Activated CD4-positive, alpha-beta T cell treated with anti-CD3 and anti-CD28 coated beads, Interleukin-2, Interleukin-6, amounts not matched to agents 100 ng/mL and 50 ng/mL, durations not matched to agents 16 hours and 8 hours (primary cell): ENCODE results near the gene MGAT5.

Source experiments
- DNase-seq: peaks from one replicate; pipeline ENCODE4 v3.0.0-alpha.2; 2020

Gene MGAT5

DNA sequence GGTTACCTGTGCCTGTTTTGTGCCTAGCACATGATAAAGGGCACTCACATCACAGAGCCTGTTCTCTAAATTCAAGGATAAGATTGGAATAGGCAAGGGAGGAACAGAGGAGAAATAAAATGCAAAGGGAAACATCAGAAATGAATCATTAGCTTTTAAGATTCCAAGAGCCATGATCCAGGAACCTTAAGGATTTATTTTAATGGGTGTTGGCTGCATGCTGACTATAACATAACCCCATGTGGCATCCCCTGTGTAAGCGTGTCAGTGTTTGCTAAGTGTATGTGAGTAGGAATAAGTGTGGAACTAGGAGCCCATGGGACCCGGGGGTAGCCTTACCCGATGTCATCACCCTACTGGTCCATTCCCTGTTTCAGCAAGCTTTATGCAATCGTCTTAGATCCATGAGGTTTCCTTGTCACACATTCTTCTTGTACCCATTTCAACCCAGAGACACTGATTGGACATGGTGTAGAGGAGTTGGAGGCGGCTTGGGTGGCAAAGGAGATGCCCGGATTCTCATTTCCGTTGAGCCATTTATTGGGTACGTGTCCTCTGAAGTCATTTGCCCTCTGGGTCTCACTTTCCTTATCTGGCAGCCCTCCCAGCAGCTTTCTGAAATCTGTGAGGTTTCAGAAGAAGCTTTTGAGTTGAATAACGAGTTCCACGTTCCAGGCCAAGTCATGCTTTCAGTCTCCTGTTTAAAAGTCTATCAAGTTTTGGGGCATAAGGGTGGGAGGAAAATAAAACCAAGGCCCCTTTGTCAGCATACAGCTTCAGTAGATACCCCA lies 117.0 kb downstream of the MGAT5 start:
- DNase-seq, result no peak

DNA sequence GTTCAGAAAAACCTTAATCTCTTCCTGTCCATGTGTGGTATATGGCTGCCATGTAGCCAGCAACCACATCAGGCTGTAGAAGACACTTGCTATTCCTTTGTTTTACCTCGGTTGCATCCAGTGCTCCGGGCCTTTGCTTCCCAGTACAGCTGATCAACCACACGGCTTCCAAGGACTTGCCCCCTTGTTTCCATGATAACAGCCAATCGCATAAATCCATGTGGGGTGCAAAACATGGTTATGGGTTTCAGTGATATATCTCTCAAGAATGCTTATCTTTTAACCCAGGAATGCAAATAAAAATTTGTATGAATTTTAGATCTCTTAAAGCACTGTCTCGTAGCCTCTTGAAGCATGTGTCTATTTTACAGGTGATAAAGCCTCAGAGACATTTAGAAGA lies 118.3 kb downstream of the MGAT5 start:
- DNase-seq, result no peak

DNA sequence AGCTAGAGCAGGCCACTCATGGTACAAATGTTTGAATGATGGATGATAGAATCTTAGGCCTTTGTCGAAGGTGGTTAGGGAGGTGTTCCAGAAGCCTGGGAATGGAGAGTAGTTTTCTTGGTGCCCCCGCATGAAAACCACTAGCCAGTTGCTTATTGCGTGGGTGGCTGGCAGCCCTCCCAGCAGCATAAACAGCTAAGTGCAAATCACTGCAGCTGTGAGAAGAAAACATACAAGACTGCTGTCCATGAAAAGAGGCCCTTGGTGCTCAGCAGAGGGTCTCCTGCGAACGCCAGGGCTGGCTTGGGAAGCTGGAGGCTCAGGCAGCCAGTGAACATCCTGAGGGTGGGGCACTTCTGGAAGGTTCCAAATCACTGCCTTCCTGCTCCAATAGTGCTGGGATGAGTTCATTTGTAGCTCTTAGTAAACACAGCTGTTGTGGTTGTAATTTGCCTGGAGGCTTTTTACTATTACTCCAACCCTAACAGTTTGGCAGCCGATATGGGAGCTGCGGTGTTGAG lies 118.8 kb downstream of the MGAT5 start:
- DNase-seq, result no peak

DNA sequence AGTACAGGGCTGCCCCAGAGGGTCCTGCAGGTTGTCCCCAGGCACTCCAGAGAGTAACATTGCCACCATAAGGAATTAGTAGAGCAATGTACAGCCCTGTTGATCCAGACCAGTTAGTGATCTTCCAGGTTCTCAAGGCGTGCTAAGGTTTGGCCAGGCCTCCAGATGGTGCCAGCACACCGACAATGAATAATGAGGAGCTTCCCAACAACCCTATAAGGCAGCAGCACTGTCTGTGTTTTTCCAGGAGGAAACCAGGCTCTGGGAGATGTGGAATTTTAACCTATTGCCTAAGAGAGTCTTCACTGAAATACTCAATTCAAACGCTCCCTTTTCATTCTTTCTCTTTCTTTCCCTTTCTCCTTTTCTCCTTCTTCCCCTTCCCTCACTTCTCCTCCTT lies 122.1 kb downstream of the MGAT5 start:
- DNase-seq, result no peak

DNA sequence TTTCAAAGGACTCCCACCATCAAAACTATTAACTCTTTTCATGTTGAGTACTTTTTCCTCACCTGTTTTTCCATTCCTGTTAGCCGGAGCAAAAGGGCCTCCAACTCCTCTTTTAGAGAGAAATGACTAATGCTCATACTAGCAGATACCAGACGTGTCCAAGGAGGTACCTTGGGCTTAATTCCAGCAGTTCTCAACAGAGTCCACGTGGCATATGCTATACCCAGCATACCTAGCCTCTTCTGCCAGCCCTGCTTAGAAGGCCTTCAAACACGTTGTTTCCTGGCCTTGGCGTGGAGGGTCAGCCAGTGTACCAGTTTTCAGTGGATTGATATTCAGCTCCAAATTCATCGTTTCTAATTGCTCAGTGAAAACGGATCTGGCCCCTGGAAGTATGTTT lies 123.9 kb downstream of the MGAT5 start:
- DNase-seq, result no peak

DNA sequence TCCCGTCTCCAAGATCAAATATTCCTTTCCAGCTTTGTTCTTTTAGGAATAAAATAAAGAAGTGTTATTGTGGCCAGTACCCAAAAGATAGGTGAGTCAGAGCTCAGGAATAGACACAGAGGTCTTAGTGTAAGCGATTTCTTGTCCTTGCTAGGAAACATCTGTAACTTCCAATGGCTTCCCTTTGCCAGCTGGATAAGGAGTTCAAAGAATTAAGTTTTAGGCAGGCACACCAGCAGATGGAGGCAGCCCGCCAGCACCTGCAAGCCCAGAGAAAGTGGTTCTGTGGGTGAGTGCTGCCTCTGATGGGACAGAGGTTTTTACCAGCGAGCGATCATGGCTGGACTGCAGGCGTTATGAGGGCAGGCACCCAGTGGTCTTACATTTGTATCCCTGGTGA lies 125.4 kb downstream of the MGAT5 start:
- no peak for DNase-seq

DNA sequence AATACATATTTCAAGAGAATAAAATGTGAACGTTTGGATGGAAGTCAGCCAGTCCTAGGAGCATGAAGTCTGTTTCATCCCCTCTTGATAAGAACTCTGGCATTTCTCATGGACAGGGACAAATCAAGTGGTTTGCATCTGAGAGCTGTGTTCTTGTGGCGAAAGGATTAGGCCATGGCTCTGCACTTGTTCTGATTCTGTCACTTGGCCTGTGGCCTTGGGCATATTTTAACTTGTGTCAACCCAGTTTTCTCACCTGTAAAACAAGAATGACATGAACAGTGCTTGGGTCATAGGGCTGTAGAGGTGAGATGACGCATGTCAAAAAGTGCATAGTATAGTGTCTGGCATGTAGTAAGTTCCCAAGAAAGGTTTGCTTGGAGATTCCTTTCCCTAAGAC lies 125.8 kb downstream of the MGAT5 start:
- no peak for DNase-seq

DNA sequence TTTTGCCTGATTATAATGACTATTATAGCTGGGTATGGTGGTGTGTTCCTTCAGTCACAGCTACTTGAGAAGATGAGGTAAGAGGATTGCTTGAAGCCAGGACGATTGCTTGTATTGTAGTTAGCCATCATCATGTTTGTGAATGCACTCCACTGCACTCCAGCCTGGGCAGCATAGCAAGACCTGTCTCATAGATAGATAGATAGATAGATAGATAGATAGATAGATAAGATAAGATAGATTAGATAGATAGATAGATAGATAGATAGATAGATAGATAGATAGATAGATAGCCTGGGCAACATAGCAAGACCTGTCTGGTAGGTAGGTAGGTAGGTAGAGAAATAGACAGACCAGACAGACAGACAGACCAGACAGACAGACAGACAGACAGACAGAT lies 127.3 kb downstream of the MGAT5 start:
- no peak for DNase-seq

DNA sequence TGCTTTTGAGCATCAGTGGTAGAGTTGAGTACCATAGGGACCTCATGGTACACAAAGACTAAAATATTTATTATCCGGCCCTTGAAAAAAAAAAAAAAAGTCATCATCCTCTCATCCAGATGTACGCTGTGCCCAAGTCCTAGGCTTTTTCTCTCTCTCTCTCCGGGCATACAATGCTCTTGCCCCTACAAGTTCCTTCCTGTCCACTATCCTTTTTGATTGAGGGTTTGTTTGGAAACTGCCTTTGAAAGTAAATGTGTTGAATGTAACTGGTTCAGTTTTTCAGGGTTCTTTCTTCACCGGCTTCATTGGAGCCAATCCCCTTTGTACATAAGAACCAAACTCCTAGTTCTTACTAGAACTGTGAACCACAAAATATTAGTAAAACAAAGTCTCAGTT lies 130.3 kb downstream of the MGAT5 start:
- no peak for DNase-seq

DNA sequence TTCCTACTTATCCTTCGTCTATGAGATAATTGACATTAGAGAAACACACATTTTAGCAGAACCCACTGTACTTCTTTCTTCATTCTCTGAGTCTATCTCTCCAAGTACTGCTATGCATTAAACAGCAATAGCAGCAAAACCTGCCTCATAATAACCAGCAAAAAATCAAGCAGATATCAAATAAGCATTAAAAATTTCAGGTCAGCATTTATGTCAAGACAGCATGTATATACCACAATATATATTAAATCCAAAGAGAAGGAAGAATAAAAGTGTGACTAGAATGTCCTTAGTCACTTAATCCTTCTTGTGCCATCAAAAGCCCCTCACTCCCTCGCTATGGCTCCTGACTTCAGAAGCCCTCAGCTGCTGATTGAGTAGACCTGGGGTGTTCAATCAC lies 131.3 kb downstream of the MGAT5 start:
- DNase-seq, result no peak

DNA sequence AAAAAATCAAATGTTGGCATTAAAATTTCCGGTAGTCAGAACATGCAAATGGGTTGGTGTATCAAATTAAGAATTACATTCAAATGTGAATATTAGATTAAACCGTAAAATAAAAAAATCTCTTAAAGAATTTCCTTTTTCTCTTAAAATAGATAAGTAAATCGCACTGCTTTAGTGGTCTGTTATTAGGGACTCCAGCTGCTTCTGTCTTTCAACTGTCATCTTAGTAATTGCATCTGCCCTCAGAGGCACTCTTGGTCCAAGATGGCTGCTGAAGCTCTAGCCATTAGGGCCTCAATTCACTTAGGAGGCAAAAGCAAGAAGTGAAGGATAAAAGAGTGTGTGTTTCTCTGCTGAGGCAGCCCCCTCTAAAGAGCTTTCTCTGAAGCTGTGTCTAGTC lies 132.4 kb downstream of the MGAT5 start:
- no peak for DNase-seq

DNA sequence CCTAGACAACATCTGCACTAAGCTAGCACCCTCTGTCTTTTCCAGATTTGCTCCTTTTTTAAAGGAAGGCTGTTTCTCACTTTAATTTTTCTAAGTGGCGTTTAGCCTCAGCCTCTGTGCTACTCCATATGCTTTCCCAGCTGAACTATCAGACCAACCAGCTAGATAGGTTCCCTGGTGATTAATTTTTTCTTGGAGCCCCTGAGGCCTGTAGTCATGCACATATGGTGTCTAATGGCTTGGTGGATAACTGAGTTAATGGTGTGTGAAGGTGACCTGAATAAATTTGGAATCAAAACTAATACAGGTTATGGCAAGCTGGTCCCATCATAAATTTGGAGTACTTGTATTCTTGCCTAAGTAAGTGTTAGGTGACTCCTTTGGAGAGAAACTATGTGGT lies 135.5 kb downstream of the MGAT5 start:
- DNase-seq, result no peak

DNA sequence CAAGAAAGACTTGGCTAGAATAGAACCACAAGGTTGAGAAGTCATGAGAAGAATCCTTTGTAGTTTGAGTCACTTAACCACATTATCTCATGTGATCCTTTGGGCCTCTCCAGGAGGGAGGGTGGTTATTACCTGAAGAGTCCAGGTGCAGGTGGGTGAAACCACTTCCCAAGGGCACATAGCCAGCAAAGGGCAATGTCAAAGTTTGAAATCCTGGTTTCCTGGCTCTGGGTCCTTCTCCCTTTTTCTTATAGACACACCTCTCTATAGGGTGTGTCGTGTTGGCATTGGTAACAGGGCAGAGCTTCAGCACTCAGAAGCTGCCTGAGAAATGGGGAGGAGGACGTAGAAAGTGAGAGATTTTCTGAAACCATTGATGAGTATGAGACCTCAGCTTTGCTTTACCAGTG lies 137.9 kb downstream of the MGAT5 start:
- DNase-seq, result no peak

DNA sequence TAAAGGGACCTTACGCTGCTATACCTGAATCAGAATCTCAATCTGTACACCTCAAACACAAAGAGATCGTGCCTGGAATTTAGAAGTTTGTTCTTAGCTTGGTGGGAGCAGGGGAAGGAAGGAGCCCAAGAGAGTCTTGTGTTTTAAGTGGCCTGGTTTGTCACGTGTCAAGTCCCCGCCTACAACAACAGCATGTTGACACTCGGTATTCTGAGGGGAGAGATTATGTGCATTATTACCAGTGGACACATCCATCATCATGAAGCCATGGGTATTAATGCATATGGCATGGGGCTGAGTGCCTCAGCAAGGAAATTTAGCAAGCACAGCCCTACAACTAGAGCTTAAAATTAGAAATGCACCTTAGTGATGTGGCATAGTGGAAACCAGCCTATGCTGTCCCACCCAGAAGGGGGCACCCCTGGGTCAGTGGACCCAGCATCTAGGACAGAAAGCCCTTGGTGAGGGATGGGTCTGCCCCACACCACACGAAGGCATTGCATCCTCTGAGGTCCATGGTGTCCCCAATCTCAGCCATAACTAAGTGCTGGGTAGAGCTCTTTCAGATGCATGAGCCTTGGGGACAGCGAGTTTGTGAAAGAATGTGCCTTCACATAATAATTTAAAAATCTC lies 138.7 kb downstream of the MGAT5 start:
- no peak for DNase-seq

DNA sequence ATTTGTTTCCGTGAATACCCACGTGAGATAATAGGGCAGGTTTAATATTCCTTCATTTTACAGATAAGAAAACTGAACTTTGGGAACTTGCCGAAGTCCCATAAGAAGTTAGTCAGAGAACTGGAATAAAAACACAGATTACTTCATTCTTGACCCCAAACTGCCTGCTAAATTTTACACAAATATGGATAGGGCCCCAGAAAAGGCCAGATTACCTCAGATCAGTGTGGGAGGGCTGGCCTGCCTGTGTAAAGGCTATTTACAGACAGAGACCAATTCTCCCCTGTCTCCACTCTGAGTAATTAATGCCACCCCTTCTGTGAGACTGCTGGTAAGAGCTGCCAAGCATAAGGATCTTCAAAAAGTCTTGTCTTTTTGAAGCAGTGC lies 139.2 kb downstream of the MGAT5 start:
- no peak for DNase-seq

DNA sequence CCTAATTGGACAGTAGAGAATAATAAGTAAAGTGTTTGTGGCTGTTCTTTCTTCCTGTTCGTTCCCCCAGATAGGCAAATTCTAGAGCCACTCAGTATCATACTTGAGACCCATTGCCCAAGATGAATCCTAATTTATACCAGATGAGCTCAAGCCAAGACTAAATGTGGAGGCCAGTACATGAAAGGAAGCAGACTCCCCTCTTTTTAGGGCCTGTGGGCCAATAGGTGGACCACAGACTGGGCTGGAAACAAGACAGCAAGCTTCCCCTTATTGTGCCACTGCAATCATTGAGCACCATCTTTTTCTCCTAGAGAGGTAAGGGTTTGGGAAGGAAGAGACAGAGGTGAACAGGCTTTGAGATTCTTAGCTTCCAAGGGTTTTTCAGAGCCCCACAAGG lies 141.9 kb downstream of the MGAT5 start:
- no peak for DNase-seq

DNA sequence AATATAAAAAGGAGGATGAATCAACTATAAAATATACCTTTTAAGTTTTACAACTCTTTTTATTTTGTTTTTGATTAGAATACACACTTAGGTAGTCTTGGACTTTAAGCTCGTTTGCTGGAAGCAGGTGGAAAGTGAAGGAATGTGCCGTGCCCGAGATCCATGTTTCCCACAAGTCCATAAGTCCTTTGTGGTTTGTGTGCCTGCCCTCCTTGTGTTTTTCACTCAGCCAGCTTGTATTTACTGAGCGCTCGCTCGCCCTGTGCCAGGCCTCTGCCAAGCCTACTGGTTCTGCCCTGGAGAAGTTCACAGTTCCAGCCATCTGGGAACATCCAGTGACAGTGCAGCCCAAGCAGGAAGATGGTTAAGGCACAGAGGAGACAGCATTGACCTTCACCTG lies 142.6 kb downstream of the MGAT5 start:
- DNase-seq, result no peak

DNA sequence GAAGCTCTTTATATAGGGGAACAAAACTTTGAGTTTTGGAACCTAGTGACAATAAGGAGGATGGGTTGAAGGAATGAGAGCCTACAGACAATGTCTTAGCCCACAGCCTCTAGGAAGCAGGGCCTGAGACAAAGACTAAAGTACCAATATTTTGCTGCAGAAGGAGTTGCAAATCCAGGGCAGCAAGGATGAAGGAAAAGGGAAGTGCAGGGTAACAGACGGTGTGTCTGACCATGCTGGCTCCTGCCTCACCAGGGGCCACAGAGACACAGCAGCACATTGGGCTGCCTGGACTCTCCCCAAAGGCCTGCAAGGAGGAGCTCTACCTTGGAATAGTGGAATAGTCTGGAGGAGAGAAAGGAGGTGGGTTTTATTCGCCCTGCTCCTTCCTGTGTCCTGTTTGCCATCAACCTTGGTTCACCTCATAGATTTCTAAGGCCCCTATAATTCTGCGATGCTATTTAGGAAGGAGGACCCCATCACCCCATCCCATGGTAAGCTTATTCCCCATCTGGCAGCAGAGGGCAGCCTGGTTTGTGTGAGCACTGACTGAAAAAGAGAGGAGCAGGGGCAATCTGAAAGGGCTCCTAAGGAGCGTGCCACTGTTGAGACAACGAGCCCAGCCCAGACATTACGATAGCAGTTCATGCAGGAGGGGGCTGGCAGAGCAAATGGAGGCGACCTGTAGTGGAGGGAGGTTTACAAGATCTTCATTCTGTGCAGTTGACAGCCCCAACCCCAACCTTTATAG lies 143.4 kb downstream of the MGAT5 start:
- DNase-seq, result no peak

DNA sequence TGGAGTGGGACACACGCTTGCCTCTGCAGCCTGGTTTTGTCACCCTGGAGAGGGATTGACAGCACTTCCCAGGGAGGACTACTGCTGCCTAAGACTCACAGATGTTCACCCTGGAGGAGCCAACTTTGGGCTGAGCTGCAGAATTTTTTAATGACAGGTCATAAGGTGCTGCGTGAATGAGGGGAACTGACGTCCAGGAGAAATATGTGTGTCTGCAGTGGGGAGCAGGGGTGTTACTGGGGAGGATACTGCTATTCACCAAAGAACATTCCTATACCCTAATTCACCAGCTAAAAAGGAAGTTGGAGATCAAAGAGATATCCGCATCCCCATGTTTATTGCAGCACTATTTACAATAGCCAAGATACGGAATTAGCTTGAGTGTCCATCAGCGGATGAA lies 144.4 kb downstream of the MGAT5 start:
- DNase-seq, result no peak

DNA sequence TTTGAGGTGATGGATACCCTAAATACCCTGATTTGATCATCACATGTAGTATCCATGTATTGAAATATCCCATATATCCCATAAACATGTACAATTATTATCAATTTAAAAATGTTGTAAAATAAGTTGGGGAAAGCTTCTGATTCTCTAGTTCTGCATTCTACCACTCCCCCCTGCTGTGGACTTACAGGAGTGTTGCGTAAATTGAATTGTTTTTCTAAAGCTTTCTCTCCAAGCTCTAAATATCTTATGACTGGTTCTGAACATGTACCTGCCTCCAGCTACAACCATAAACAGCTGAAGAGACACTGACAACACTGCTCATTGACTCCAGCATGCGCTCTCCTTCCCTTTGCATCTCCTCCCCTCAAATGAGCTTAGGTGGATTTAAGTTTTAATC lies 145.2 kb downstream of the MGAT5 start:
- DNase-seq, result no peak

DNA sequence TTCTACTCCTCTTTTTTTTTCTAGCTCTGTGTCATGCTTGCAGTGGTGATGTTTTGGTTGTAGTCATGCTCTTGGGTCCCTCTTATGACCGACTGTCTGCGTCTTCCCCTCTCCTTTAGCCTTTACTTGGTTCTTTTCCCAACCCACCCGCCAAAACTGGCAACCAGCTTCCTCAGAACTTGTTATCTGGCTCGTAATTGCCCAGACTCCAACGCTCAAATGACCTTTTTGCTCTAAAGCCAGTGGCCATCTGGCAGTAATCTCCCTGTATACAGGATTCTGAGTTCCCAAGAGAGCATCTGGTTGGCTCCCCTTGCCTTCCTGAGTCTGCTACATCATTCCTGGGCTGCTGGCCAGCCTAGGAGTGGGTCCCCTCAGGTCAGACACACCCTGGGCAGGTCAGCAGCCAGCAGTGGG lies 147.2 kb downstream of the MGAT5 start:
- no peak for DNase-seq

DNA sequence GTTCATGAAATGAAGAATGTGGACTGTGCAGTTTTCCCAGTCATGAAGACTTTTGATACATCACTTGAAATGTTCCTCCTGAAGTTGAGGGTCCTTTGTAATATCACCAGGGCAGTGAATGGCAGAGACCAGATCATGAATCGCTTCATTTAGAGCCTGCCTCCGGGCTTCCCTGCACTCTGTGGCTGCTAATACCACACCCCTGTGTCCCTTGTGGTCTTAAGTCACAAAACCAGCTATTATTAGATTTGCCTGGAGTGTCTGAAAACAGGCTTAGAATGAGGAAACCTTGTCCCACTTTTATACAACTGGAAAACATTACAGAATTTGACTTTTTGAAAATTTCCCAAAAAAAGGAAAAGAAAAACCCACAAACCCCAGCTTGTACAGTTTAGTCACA lies 147.9 kb downstream of the MGAT5 start:
- DNase-seq, result no peak

DNA sequence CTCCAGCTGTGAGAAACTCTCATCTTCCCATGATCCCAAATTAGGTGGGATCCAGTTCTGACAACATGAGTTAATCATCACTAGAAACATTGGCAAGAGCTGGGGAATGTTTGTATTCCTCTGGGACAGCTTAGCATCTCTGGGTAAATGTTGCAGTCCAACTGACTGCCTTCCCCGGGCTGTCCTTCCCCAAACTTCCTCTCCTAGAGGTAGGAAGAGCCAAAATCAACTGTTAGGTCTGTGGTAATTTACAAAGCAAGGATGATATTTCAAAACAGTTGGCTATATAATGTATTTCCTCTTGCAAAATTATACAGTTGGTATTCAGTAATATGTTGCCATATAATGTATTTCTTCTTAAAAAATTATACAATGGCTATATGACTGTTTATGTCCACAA lies 148.5 kb downstream of the MGAT5 start:
- no peak for DNase-seq

DNA sequence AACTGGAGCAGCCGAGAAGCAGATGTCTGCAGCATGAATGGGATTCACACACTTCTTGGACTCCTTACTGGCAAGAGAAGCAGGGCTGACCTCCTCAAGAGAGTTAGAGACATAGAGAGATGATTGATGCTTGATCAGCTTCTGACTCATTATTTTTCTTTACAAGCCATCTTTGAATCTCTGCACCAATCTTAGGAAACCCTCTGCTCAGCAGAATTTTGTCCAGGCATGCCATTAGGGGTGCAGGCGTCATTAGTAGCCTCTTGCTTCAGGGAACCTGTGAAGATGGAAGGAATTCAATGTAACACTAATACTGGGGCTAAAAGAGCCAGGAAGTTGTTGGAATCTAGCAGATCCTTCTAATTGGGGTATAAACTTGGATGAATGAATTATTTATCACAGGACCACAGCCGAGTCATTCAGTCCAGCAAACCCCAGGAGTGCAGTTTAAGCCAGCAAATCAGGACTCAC lies 151.8 kb downstream of the MGAT5 start:
- no peak for DNase-seq
